Hair follicular keratinocyte (primary cell): Measurements from ENCODE around the gene USP17L22. TPM values are rescaled to one million over a fixed set of nuclear protein-coding genes. Genes with fewer than 3 reads are reported as not detected.

Source experiments
- total RNA-seq: library from RNA; depleted of rRNA; stranded (reverse); fragments of >200 nt; gene quantifications from 2 replicates; pipeline ENCODE4 v1.2.3, GENCODE V29; 2015

Gene USP17L22
- total RNA-seq = not detected in 2 replicates

GRCh38 chr4:9267319-9267718, at the start of gene USP17L22:
TSS of gene USP17L22 (plus strand) at chr4:9267619. CDS start at chr4:9267619, 0 bp downstream.

GRCh38 chr4:9219852-9220251, 47.6 kb upstream of the USP17L22 start, which contains the start of gene USP17L12:
TSS of gene USP17L12 (plus strand) at chr4:9220152. CDS start at chr4:9220152, 0 bp downstream.

GRCh38 chr4:9224596-9224995, 42.8 kb upstream of the USP17L22 start, which contains the start of gene USP17L13:
TSS of gene USP17L13 (plus strand) at chr4:9224896. CDS start at chr4:9224896, 0 bp downstream.

GRCh38 chr4:9234085-9234484, 33.3 kb upstream of the USP17L22 start, which contains the start of gene USP17L15:
TSS of gene USP17L15 (plus strand) at chr4:9234385. CDS start at chr4:9234385, 0 bp downstream.

GRCh38 chr4:9243579-9243978, 23.8 kb upstream of the USP17L22 start, which contains the start of gene USP17L17:
TSS of gene USP17L17 (plus strand) at chr4:9243879. CDS start at chr4:9243879, 0 bp downstream.

GRCh38 chr4:9247953-9248680, 19.3 kb upstream of the USP17L22 start, which contains the start of gene USP17L18:
TSS of gene USP17L18 (plus strand) at chr4:9248630. CDS start at chr4:9248630, 0 bp downstream.

GRCh38 chr4:9253078-9253477, 14.3 kb upstream of the USP17L22 start, which contains the start of gene USP17L19:
TSS of gene USP17L19 (plus strand) at chr4:9253378. CDS start at chr4:9253378, 0 bp downstream.

GRCh38 chr4:9257824-9258223, 9.6 kb upstream of the USP17L22 start, which contains the start of gene USP17L20:
TSS of gene USP17L20 (plus strand) at chr4:9258124. CDS start at chr4:9258124, 0 bp downstream.

GRCh38 chr4:9262572-9262971, 4.8 kb upstream of the USP17L22 start, which contains the start of gene USP17L21:
TSS of gene USP17L21 (plus strand) at chr4:9262872. CDS start at chr4:9262872, 0 bp downstream.

Other genes starting within 250 kb of the USP17L22 start
- gene FAM90A26, start 97.2 kb upstream of the USP17L22 start, total RNA-seq = not detected in 2 replicates
- not detected in 2 replicates for gene USP17L10, start 57.0 kb upstream of the USP17L22 start, total RNA-seq
- gene USP17L11, start 52.2 kb upstream of the USP17L22 start, total RNA-seq = not detected in 2 replicates
- gene USP17L12, start 47.5 kb upstream of the USP17L22 start, total RNA-seq = not detected in 2 replicates
- gene USP17L13, start 42.7 kb upstream of the USP17L22 start, total RNA-seq = not detected in 2 replicates
- gene USP17L15, start 33.2 kb upstream of the USP17L22 start, total RNA-seq = not detected in 2 replicates
- not detected in 2 replicates for gene USP17L17, start 23.7 kb upstream of the USP17L22 start, total RNA-seq
- not detected in 2 replicates for gene USP17L18, start 19.0 kb upstream of the USP17L22 start, total RNA-seq
- not detected in 2 replicates for gene USP17L19, start 14.2 kb upstream of the USP17L22 start, total RNA-seq
- not detected in 2 replicates for gene USP17L20, start 9.5 kb upstream of the USP17L22 start, total RNA-seq
- not detected in 2 replicates for gene USP17L21, start 4.7 kb upstream of the USP17L22 start, total RNA-seq
- not detected in 2 replicates for gene USP17L24, start 57.5 kb downstream of the USP17L22 start, total RNA-seq
- gene USP17L25, start 62.3 kb downstream of the USP17L22 start, total RNA-seq = not detected in 2 replicates
- not detected in 2 replicates for gene USP17L26, start 67.0 kb downstream of the USP17L22 start, total RNA-seq
- gene USP17L5, start 71.8 kb downstream of the USP17L22 start, total RNA-seq = not detected in 2 replicates
- gene USP17L27, start 76.5 kb downstream of the USP17L22 start, total RNA-seq = not detected in 2 replicates
- not detected in 2 replicates for gene USP17L28, start 81.3 kb downstream of the USP17L22 start, total RNA-seq
- not detected in 2 replicates for gene USP17L29, start 86.0 kb downstream of the USP17L22 start, total RNA-seq
- not detected in 2 replicates for gene USP17L30, start 95.5 kb downstream of the USP17L22 start, total RNA-seq
- not detected in 2 replicates for gene DEFB131A, start 176.8 kb downstream of the USP17L22 start, total RNA-seq